Kidney (tissue), 14 donors: ENCODE data around the gene BCL3. TPM values are rescaled to one million over a fixed set of nuclear protein-coding genes. Genes with fewer than 3 reads are reported as not detected.

Experiments
- DNase-seq, 5 donors: peaks; one replicate each; pipeline ENCODE4 v3.0.0-alpha.2; 2013 to 2020
- FAIRE-seq: peaks from 2 replicates; lab custom pipeline; 2012; peaks lifted over from hg19 to GRCh38; lab: Jason Lieb, UNC
- H3K27ac ChIP-seq, 2 donors: one replicate each; pipeline ENCODE4 v1.7.0; 2013; ENCODE audit warnings: low read depth in 2 of 2, low read length in 2 of 2, inconsistent platforms in 1 of 2
- H3K27me3 ChIP-seq: one replicate; pipeline ENCODE4 v1.7.1; 2013; ENCODE audit warnings: low read length, inconsistent platforms; ENCODE audit not compliant: control insufficient read depth, insufficient read depth
- H3K36me3 ChIP-seq, 3 donors: one replicate each; pipeline versions ENCODE4 v1.7.0 to v1.7.1; 2013; ENCODE audit warnings: low read length in 3 of 3, control low read depth in 1 of 3, inconsistent platforms in 1 of 3; ENCODE audit not compliant: insufficient read depth in 3 of 3, control insufficient read depth in 2 of 3
- H3K4me1 ChIP-seq, 3 donors: one replicate each; pipeline versions ENCODE4 v1.7.0 to v1.7.1; 2013; ENCODE audit warnings: low read length in 3 of 3, inconsistent platforms in 1 of 3, low read depth in 1 of 3; ENCODE audit not compliant: control insufficient read depth in 2 of 3, insufficient read depth in 2 of 3
- H3K4me3 ChIP-seq, 3 donors: one replicate each; pipeline versions ENCODE4 v1.7.0 to v1.8.1; 2013; ENCODE audit warnings: low read length in 3 of 3, control low read depth in 1 of 3, inconsistent platforms in 1 of 3
- H3K9ac ChIP-seq, 3 donors: one replicate each; pipeline versions ENCODE4 v1.7.0 to v1.7.1; 2013; ENCODE audit warnings: low read length in 3 of 3, control low read depth in 1 of 3, inconsistent platforms in 1 of 3
- H3K9me3 ChIP-seq, 3 donors: one replicate each; pipeline versions ENCODE4 v1.7.0 to v1.7.1; 2013; ENCODE audit warnings: low read length in 3 of 3, control low read depth in 1 of 3, inconsistent platforms in 1 of 3; ENCODE audit not compliant: control insufficient read depth in 2 of 3, insufficient read depth in 1 of 3
- intact Hi-C: fragments of 100-400 bp; cut with DNase I; formaldehyde crosslinking; loops from one replicate; pipeline ENCODE4 v1.11.1; 2022
- polyA plus RNA-seq: library from polyadenylated mRNA; stranded (reverse); fragments of 350-450 nt; fragmentation: Illumina TruSeq; extraction: RNeasy Lipid Tissue Mini Kit (QIAGEN cat#74804); gene quantifications from one replicate; pipeline ENCODE4 v1.2.3, GENCODE V29; 2014; ENCODE audit warnings: low read depth, low replicate concordance; ENCODE audit not compliant: insufficient read depth
- total RNA-seq: library from RNA; stranded (reverse); fragmentation: NEBNext Ultra II Directional; extraction: Animal tissue kit (Norgen Biotek cat#: 25700); gene quantifications from one replicate; pipeline ENCODE4 v1.2.1, GENCODE V29; 2021
- TF ChIP-seq, protein P1 (sequence below): IDR thresholded peaks from 3 replicates; pipeline ENCODE4 v1.5.1; 2012; ENCODE audit warnings: mild to moderate bottlenecking, moderate library complexity, borderline replicate concordance; ENCODE audit not compliant: insufficient read depth; ENCODE audit errors: extremely low read depth
- donor health status: control.
- donor health status: control.
- donor health status: control.
- donor health status: control.
- donor health status: control.
- donor health status: DM: yes; HTN: yes; CAD: no.
- donor health status: Normal renal cell carcinoma (clear cell type).

Gene BCL3
- total and polyA plus RNA-seq, 2 donors from 2014 or later: 23.2 to 86.8 TPM

DNA sequence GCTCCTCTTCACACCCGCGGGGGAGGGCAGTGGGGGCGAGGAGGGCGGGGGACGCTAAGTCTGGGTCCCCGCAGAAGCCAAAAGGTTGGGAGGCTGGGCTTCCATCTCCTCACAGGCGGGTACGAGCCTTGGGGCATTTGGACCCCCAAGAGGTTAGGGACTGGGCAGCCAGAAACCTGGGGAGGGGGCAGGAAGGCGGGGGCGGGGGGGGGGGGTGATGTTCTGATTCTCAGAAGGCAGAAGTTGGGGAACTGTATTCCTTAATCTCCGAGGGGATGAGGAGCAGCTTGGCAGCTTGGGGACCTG is 5.1 kb downstream of the BCL3 start:
- FAIRE-seq (no peak), DNase-seq (no peak)
- Histone ChIP-seq H3K36me3 (peaks cover 0 to 20% (median 10%) of the 10 kb centered on the region in 3 donors), H3K4me3 (peak overlapping the region in 2 of 3 donors; percentile 55 to 59), H3K4me1 (peaks cover 0 to 52% (median 25%) of the 10 kb centered on the region in 3 donors), H3K9ac (peak overlapping the region in 2 of 3 donors; percentile 38 to 79), H3K27me3 (no peaks in the 10 kb centered on the region), H3K9me3 (no peaks in the 10 kb centered on the region), H3K27ac (peak overlapping the region; percentile 89 to 93)
- TF ChIP-seq, protein P1, sequence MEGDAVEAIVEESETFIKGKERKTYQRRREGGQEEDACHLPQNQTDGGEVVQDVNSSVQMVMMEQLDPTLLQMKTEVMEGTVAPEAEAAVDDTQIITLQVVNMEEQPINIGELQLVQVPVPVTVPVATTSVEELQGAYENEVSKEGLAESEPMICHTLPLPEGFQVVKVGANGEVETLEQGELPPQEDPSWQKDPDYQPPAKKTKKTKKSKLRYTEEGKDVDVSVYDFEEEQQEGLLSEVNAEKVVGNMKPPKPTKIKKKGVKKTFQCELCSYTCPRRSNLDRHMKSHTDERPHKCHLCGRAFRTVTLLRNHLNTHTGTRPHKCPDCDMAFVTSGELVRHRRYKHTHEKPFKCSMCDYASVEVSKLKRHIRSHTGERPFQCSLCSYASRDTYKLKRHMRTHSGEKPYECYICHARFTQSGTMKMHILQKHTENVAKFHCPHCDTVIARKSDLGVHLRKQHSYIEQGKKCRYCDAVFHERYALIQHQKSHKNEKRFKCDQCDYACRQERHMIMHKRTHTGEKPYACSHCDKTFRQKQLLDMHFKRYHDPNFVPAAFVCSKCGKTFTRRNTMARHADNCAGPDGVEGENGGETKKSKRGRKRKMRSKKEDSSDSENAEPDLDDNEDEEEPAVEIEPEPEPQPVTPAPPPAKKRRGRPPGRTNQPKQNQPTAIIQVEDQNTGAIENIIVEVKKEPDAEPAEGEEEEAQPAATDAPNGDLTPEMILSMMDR: no peak
- intact Hi-C loops: no loop called here

DNA sequence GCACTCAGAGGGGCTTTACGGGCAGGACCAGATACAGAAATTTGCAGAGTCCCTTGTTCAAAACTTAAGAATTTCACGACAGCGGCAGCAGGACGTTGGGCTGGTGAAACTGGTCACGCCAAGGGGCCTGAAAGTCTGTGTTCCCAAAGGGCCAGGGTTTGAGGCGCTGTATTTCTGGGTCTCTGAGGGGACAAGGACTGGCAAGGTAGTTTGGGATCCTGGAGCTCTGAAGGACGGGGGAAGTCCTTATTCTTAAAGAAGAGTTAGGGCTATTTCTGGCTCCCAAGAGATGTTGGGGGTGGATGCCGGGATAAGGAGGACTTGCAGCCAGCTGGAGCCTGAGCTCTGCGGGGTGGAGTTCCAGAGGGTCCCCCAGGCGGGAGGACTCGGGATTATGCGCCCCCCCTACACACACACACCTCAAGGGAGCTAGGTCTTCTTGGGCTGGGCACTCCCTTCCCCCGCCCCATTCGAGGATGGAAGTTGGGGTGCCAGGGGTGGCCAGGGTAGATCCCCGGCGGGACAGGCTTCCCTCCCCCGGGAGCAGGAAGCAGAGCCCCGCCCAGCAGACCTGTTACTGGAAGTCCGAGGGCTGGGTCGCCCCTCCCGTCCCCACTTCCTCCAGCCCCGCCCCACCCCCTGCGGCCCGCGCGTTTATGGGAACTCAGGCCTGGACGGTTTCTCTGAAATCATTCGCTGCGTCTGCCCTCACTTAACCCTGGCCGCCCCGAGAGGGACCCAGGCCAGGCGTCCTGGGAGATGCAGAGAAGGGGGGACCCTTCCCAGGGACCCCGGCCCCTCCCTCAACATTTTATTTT is 5.6 kb downstream of the BCL3 start:
- Histone ChIP-seq H3K27me3 (no peaks in the 10 kb centered on the region), H3K9me3 (no peaks in the 10 kb centered on the region), H3K36me3 (peaks cover 0 to 22% (median 10%) of the 10 kb centered on the region in 3 donors), H3K27ac (peak overlapping the region; percentile 89 to 93), H3K4me1 (peaks cover 0 to 54% (median 25%) of the 10 kb centered on the region in 3 donors), H3K4me3 (peak overlapping the region; percentile 16 to 59 (median 55)), H3K9ac (peak overlapping the region in 2 of 3 donors; percentile 38 to 79)
- intact Hi-C loops: no loop called here
- FAIRE-seq (no peak), DNase-seq (peak; percentile 66 to 99 (median 84))
- TF ChIP-seq, protein P1: peak; percentile 12

DNA sequence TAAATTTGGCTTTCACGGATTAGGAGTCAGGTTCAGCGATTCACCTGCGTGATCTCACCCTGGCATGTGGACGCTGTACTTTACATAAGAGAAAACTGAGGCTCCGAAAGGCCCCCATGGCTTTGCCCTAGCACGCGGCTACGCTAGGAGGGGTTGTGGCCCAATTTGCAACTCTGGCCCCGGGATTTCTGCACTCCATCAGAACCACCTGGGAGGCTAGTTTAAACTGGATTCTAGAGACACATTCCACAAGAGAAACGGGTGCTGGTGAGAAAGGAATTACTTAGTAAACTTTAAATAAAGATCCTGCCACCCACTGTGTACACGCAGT is 6.2 kb downstream of the BCL3 start:
- Histone ChIP-seq H3K4me1 (peaks cover 0 to 54% (median 25%) of the 10 kb centered on the region in 3 donors), H3K27me3 (no peaks in the 10 kb centered on the region), H3K9me3 (no peaks in the 10 kb centered on the region), H3K9ac (peak overlapping the region in 1 of 3 donors; percentile 71), H3K36me3 (peaks cover 0 to 22% (median 12%) of the 10 kb centered on the region in 3 donors), H3K27ac (peak overlapping the region; percentile 89 to 93), H3K4me3 (peak overlapping the region in 1 of 3 donors; percentile 59)
- TF ChIP-seq, protein P1: no peak
- peak in 1 of 5 donors; percentile 75 for DNase-seq
- no peak for FAIRE-seq
- intact Hi-C loops: no loop called here
